Ascending aorta (tissue), 2 donors: Measurements from ENCODE around the gene MBNL1. TPM values are rescaled to one million over a fixed set of nuclear protein-coding genes. Genes with fewer than 3 reads are reported as not detected.

Experiments
- DNase-seq, 2 donors: peaks; one replicate each; pipeline ENCODE4 v3.0.0-alpha.2; 2019; ENCODE audit warnings: low spot score in 2 of 2
- H3K27ac ChIP-seq, 2 donors: fragments of 200-600 bp; sonication (generic); one replicate each; pipeline ENCODE4 v1.5.1; 2016 to 2017; ENCODE audit warnings: mild to moderate bottlenecking in 1 of 2
- H3K27me3 ChIP-seq: fragments of 200-600 bp; sonication (generic); one replicate; pipeline ENCODE4 v1.5.1; 2017
- H3K36me3 ChIP-seq, 2 donors: fragments of 200-600 bp; sonication (generic); one replicate each; pipeline ENCODE4 v1.5.1; 2016
- H3K4me1 ChIP-seq, 2 donors: fragments of 200-600 bp; sonication (generic); one replicate each; pipeline ENCODE4 v1.5.1; 2016 to 2017; ENCODE audit warnings: mild to moderate bottlenecking in 1 of 2
- H3K4me3 ChIP-seq, 2 donors: fragments of 200-600 bp; sonication (generic); one replicate each; pipeline ENCODE4 v1.5.1; 2016 to 2017; ENCODE audit warnings: mild to moderate bottlenecking in 1 of 2
- H3K9me3 ChIP-seq, 2 donors: fragments of 200-600 bp; sonication (generic); one replicate each; pipeline ENCODE4 v1.5.1; 2016
- CTCF ChIP-seq, 3 experiments: fragments of 200-600 bp in 2 of 3; fragments of 450-650 bp in 1 of 3; sonication (generic) in 2 of 3; IDR thresholded peaks; one replicate each; pipeline ENCODE4 v1.5.1; 2016 to 2019; ENCODE audit warnings: antibody characterized with exemption in 3 of 3, mild to moderate bottlenecking in 1 of 3, moderate library complexity in 1 of 3
- intact Hi-C: fragments of 100-400 bp; cut with DNase I; formaldehyde crosslinking; loops from one replicate; pipeline ENCODE4 v1.15.1; 2023
- total RNA-seq: library from RNA; depleted of rRNA; stranded (reverse); fragments of >200 nt; gene quantifications from one replicate; pipeline ENCODE4 v1.1.0, GENCODE V29; 2016

Gene MBNL1
- total RNA-seq, 1 donor from 2014 or later: 350 TPM

GRCh38 chr3:152253514-152253913 is 15.2 kb upstream of the MBNL1 start:
- no peak overlapping the region for H3K4me3 ChIP-seq

GRCh38 chr3:152254041-152254440 is 14.7 kb upstream of the MBNL1 start:
- Histone ChIP-seq H3K27ac (no peak overlapping the region), H3K9me3 (no peaks in the 10 kb centered on the region)
- intact Hi-C loops: no loop called here

More at GRCh38 chr3:152253514-152253913, 15.2 kb upstream of the MBNL1 start:
- Histone ChIP-seq H3K9me3 (no peaks in the 10 kb centered on the region), H3K27ac (no peak overlapping the region), H3K36me3 (no peaks in the 10 kb centered on the region), H3K27me3 (no peaks in the 10 kb centered on the region), H3K4me1 (peaks cover 0 to 14% of the 10 kb centered on the region in 2 donors)
- intact Hi-C loops: no loop called here
- TF ChIP-seq CTCF (IDR thresholded peaks at IDR 0.05): no peak
- no peak for DNase-seq

GRCh38 chr3:152255290-152255689 is 13.4 kb upstream of the MBNL1 start:
- no peak overlapping the region for H3K27ac ChIP-seq
- peaks cover 3 to 28% of the 10 kb centered on the region in 2 donors for H3K4me1 ChIP-seq
- no peak overlapping the region for H3K4me3 ChIP-seq
- DNase-seq: no peak
- TF ChIP-seq CTCF (IDR thresholded peaks at IDR 0.05): no peak
- H3K36me3 ChIP-seq: no peaks in the 10 kb centered on the region
- intact Hi-C loops: no loop called here
- H3K9me3 ChIP-seq: no peaks in the 10 kb centered on the region
- no peaks in the 10 kb centered on the region for H3K27me3 ChIP-seq

More at GRCh38 chr3:152254041-152254440, 14.7 kb upstream of the MBNL1 start:
- no peak for DNase-seq
- no peaks in the 10 kb centered on the region for H3K27me3 ChIP-seq
- H3K4me3 ChIP-seq: no peak overlapping the region
- peaks cover 2 to 19% of the 10 kb centered on the region in 2 donors for H3K4me1 ChIP-seq
- no peak for TF ChIP-seq CTCF (IDR thresholded peaks at IDR 0.05)
- no peaks in the 10 kb centered on the region for H3K36me3 ChIP-seq

- Histone ChIP-seq H3K4me1 (peaks cover 3 to 28% of the 10 kb centered on the region in 2 donors), H3K27ac (peak overlapping the region; percentile 66 to 82), H3K9me3 (no peaks in the 10 kb centered on the region), H3K36me3 (no peaks in the 10 kb centered on the region), H3K27me3 (no peaks in the 10 kb centered on the region), H3K4me3 (no peak overlapping the region)
- DNase-seq: no peak
- TF ChIP-seq CTCF (IDR thresholded peaks at IDR 0.05): no peak
- intact Hi-C loops: loop anchor here (2.0 kb wide), 2 partner anchors 32 to 50 kb away; no protein-coding TSS in a partner anchor
These were observed 11.7 kb upstream of the MBNL1 start for GRCh38 chr3:152256851-152257562.

GRCh38 chr3:152257563-152258035 is 11.1 kb upstream of the MBNL1 start:
- no peaks in the 10 kb centered on the region for H3K36me3 ChIP-seq
- H3K4me1 ChIP-seq: peaks cover 3 to 28% of the 10 kb centered on the region in 2 donors
- H3K4me3 ChIP-seq: no peak overlapping the region
- DNase-seq: no peak
- H3K27ac ChIP-seq: peak overlapping the region; percentile 66 to 82
- no peaks in the 10 kb centered on the region for H3K27me3 ChIP-seq
- intact Hi-C loops: loop anchor here (2.0 kb wide), 2 partner anchors 33 to 51 kb away; no protein-coding TSS in a partner anchor
- no peaks in the 10 kb centered on the region for H3K9me3 ChIP-seq
- no peak for TF ChIP-seq CTCF (IDR thresholded peaks at IDR 0.05)
